ENCODE results near the gene TMX1.

Gene TMX1

DNA sequence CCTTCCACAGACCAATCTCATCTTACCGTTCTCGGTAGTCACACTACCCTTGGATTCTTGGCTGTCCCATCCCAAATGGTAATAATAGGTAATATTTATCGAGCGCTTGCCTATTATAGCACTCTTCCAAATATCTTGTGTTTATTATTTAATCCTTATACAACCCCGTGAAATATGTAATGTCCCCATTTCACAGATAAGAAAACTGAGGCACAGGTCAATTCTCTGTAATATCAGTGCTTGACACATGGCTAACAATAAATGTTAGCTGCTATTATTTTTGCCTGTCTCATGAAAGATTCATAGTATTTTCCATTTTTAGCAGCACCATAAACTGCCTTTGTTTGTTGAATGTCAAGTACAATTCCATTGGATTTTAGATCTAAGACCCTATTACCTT, 4.5 kb downstream of the TMX1 start:
- no peak for DNase-seq

DNA sequence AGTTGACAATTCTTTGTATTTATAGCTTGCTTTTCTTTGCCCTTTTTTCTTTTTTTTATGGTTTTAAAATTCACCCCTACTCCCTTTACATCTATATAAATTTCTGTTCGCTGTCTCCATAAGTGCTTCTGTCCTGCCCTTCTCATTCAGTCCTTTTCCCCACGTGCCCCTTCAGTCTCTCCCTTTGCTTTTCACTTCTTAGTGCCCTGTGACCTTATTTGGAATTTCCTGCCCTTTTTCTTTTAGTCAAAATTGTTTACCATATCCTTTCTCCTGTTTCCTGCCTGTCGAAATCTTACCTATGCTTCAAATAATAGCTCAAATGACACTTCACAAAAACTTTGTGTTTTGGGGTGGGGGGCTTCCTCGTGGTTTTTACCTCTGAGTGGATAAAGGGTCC, 6.0 kb downstream of the TMX1 start:
- DNase-seq, result no peak

GRCh38 chr14:51248016-51248987, 8.3 kb downstream of the TMX1 start:
- DNase-seq, result no peak

DNA sequence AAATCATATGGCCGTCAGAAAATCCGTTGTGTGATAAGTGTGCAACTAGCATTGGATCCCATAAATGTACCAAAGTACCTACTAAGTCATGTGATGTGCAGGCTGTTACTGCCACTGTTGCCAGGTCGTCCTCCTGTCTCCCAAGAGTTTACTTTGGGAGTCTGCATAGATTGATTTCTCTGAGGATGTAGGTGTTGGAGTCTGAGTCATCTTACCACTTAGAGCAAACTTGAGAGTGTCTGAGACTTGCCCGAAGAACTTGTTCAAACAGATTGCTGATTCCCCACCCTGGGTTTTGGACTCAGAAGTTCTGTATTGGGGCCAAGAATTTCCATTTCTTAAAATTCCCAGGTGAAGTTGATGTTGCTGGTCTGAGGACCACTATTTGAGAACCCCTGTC, 11.4 kb downstream of the TMX1 start:
- DNase-seq, result no peak

GRCh38 chr14:51253880-51254279, 13.8 kb downstream of the TMX1 start:
- DNase-seq, result no peak

DNA sequence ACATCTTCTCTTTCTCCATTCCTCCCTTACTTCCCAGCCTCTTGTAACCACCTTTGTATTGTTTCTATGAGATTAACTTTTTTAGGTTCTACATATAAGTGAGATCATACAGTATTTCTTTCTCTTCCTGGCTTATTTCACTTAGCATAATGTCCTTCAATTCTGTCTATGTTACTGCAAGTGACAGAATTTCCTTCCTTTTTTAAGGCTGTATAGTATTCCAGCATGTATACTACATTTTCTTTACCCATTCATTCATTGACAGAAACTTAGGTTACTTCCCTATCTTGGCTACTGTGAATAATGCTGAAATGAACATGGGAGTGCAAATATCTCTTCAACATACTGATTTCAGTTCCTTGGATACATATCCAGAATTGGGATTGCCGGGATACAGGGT, 18.2 kb downstream of the TMX1 start:
- no peak for DNase-seq

- DNase-seq, result no peak
These were observed 18.7 kb downstream of the TMX1 start for GRCh38 chr14:51258788-51259187.

DNA sequence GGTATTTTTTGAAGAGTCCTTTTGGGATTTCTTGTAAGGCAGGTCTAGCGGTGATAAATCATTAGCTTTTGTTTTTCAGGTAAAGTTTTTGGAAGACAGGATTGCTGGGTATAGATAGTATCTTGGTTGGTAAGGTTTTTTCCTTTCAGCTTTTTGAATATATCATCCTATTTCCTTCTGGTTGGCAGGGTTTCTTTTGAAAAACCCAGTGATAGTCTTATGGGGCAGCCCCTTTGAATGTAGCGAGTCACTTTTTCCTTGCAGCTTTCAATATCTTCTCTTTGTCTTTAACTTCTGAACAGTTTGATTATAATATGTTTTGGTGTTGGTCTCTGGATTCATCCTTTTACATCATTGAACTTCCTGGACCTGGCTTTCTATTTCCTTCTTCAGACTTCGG, 20.2 kb downstream of the TMX1 start:
- no peak for DNase-seq

GRCh38 chr14:51261151-51261550, 21.1 kb downstream of the TMX1 start:
- no peak for DNase-seq

GRCh38 chr14:51262868-51263267, 22.8 kb downstream of the TMX1 start:
- DNase-seq, result no peak

GRCh38 chr14:51269634-51270033, 29.6 kb downstream of the TMX1 start:
- DNase-seq, result no peak

DNA sequence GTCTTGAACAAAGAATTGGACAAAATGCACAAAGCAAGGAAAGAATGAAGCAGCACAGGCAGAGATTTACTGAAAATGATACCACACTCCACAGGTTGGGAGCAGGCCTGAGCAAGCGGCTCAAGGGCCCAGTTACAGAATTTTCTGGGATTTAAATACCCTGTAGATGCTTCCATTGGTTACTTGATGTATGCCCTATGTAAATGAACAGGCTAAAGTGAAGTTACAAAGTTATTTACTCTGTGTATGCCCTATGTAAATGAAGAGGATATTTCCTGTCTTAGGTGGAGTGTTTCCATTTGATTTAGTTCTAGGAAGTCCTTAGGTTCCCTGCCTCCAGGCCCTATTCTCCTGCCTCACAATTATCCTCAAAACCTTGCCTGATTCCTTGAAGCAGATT, 36.6 kb downstream of the TMX1 start:
- DNase-seq, result no peak

DNA sequence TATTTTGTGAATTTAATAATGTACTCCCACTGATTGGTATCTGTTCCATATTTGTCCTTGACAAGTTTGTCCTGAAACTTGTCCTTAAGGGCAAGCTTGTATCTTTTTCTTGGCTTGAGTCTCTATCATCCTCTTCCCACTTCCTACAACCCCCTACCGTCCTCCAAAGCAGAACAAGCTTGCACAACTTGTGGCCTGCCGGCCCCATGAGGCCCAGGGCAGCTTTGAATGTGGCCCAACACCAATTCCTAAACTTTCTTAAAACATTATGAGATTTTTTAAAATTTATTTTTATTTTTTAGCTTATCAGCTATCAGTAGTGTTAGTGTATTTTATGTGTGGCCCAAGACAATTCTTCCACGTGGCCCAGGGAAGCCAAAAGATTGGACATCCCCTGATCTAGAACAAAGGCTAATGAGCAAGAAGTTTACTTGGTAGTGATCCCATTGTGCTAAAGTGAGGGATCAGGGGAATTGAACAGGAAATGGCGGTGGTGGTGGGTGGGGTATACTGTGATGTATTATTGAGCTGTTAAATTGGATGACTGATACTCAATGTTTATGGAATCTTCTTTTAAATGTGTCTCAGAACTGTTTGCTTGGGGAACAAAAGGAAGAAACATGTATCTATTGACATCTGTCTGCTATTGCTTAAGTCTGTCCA, 37.8 kb downstream of the TMX1 start:
- no peak for DNase-seq

GRCh38 chr14:51282517-51282916, 42.5 kb downstream of the TMX1 start:
- no peak for DNase-seq

GRCh38 chr14:51283402-51284085, 43.5 kb downstream of the TMX1 start:
- DNase-seq, result no peak

- no peak for DNase-seq
These were observed 44.2 kb downstream of the TMX1 start for GRCh38 chr14:51284241-51284640.

GRCh38 chr14:51285120-51285519, 45.1 kb downstream of the TMX1 start:
- no peak for DNase-seq

- DNase-seq, result no peak
These were observed 49.1 kb downstream of the TMX1 start for GRCh38 chr14:51289169-51289568.

DNA sequence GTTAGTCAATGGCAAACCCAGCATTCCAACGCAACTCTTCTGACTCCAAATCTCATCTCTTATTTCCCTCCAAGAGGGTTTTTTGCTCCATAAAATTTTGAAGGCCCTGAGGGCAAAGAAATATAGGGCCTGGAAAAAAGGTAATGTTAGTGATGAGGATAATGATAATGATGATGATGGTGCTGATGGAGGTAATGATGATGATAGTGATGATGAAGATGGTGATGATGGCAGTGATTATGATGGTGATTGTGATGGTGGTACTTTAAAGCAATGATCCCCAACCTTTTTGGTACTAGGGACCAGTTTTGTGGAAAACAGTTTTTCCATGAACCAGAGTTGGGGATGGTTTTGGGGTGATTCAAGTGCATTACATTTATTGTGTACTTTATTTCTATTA, 50.1 kb downstream of the TMX1 start:
- no peak for DNase-seq

- no peak for DNase-seq
These were observed 51.0 kb downstream of the TMX1 start for GRCh38 chr14:51291016-51291415.

DNA sequence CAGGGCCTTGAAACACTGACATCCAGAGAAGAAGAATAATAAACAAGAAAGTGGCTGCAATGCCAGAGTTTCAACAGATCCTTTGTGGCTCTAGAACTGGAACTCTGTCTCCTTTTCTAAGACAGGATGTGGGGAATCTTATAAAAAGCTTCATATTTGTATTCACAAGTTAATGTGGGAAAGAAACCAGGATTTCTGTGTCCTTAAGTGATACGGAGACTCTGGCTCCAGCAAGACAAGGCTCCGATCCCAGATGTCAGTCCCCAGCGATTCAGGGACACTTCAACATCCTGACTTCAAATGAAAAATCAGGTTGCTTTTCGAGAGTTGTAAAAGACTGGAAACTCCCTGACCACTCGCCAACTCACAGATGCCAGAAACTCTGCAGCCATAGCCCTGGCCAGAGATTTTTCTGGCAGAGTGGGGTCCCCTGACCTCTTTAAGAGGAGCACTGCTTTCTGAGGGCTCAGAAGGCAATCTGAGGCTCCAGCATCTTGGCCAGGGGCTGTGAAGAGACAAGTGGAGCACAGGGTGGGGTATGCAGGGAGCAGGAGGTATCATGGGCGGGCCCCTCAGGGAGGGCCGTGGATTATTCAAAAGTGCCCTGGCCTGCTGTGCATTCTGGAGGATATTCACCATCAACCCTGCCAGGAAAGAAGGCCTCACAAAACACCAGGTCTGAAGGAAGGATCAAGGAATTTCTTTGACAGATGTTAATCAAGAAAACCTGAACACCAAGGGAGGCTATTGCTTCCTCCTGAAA, 53.3 kb downstream of the TMX1 start:
- DNase-seq, result no peak

DNA sequence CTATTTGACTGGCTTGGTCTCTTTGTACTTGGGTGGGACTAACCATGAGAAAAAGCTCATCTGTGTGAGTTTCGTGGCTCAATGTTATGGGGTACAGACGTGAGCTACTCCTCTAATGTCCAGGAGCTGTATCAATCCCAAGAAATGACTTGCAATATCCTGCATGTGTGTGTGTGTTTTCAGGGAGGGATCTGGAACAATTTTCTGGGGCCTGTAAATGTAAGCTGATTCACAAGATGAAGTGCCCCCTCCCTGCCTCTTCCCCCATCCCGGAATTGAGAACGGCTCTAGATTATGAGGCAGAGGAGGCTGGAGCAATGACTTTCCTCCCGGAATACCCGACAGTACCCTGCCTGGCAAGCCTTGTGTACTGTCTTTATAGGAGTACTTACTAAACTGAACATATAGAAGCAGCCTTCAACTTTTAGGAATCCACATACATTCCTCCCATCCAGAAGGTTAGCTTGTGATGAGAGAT, 53.9 kb downstream of the TMX1 start:
- no peak for DNase-seq

All from activated CD8-positive, alpha-beta memory T cell treated with anti-CD3 and anti-CD28 coated beads, Interleukin-2, amount 50 U/mL, for 48 hours (primary cell).